ENCODE results near the gene C19orf47.

DNA sequence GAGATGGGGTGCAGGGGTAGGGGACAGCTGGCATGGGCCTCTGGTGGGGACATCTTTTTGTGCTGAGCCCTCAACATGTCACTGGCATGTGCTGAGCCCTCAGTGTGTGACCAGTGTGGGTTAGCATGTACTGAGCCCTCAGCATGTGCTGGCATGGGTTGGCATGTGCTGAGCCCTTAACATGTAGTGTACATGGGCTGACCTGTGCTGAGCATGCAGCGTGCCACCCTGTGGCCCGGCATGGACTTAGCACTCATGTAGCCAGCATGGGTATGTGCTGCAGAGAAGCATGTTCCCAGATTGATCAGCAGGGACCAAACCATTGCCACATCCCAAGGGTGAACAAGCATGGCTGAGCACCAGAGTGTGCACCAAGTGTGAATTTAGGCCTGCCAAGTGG, 30.3 kb upstream of the C19orf47 start:
- TF ChIP-seq, protein P1, sequence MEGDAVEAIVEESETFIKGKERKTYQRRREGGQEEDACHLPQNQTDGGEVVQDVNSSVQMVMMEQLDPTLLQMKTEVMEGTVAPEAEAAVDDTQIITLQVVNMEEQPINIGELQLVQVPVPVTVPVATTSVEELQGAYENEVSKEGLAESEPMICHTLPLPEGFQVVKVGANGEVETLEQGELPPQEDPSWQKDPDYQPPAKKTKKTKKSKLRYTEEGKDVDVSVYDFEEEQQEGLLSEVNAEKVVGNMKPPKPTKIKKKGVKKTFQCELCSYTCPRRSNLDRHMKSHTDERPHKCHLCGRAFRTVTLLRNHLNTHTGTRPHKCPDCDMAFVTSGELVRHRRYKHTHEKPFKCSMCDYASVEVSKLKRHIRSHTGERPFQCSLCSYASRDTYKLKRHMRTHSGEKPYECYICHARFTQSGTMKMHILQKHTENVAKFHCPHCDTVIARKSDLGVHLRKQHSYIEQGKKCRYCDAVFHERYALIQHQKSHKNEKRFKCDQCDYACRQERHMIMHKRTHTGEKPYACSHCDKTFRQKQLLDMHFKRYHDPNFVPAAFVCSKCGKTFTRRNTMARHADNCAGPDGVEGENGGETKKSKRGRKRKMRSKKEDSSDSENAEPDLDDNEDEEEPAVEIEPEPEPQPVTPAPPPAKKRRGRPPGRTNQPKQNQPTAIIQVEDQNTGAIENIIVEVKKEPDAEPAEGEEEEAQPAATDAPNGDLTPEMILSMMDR (IDR thresholded peaks at IDR 0.05; ENCODE audit: extremely low read depth in 1 of 2, insufficient read depth in 1 of 2, low read depth in 1 of 2, low read length in 2 of 2) = no peak
- TF ChIP-seq EZH2 (IDR thresholded peaks at IDR 0.05; ENCODE audit: borderline replicate concordance, low read depth, low read length, severe bottlenecking) (no peak), POLR2A (IDR thresholded peaks at IDR 0.05; ENCODE audit: low read depth, low read length) (no peak)
- TF ChIP-seq, protein P2, sequence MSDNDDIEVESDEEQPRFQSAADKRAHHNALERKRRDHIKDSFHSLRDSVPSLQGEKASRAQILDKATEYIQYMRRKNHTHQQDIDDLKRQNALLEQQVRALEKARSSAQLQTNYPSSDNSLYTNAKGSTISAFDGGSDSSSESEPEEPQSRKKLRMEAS (IDR thresholded peaks at IDR 0.05; ENCODE audit: insufficient read depth, insufficient read length) = no peak

Data from endothelial cell of umbilical vein (primary cell).